NT2/D1 (cell line): ENCODE data around the gene SCN10A.

Experiments
- SUZ12 ChIP-seq: IDR thresholded peaks from 2 replicates; pipeline ENCODE4 v1.6.1; 2011; ENCODE audit not compliant: insufficient read length, insufficient read depth; ENCODE audit errors: extremely low read depth
- YY1 ChIP-seq: IDR thresholded peaks from 2 replicates; pipeline ENCODE4 v1.6.1; 2011; ENCODE audit not compliant: insufficient read length, insufficient read depth
- ZNF274 ChIP-seq: IDR thresholded peaks from 2 replicates; pipeline ENCODE4 v1.6.1; 2011; ENCODE audit warnings: mild to moderate bottlenecking, low read depth, low read length

DNA sequence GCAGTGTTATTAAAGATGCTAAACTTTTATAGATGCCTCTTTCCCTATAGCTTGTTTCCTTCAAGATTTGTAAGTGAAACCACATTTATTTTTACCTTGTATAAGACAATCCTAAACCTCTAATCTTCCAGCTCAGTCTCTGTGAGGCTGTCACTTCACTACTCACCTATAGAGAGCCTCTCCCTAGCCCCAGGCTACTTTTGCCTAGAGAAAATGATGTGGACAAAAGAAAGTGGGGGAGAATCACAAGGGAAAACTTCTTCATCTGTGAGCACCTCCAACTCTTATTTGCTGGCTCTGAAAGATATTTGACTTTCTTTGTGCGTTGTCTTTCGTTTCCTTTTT, 91.7 kb downstream of the SCN10A start:
- TF ChIP-seq ZNF274: no peak
- no peak for TF ChIP-seq SUZ12
- TF ChIP-seq YY1: no peak
